ENCODE measurements around the gene ZNF570.

GRCh38 chr19:37466277-37466797 lies 2.8 kb upstream of the ZNF570 start:
- no peak for TF ChIP-seq EZH2 (IDR thresholded peaks at IDR 0.05)
- TF ChIP-seq POLR2AphosphoS5 (IDR thresholded peaks at IDR 0.05; ENCODE audit: borderline replicate concordance, low read depth, low read length) = no peak

All from SK-N-MC (cell line).